Activated naive CD8-positive, alpha-beta T cell treated with anti-CD3 and anti-CD28 coated beads, Interleukin-2, amount 50 U/mL, for 16 hours (primary cell): Measurements from ENCODE around the gene PAX2.

Source experiments
- DNase-seq: peaks from one replicate; pipeline ENCODE4 v3.0.0-alpha.2; 2020; ENCODE audit warnings: low read depth, low spot score

PAX2 gene

GRCh38 chr10:100755821-100756220 is 10.4 kb downstream of the PAX2 start:
- DNase-seq = no peak

GRCh38 chr10:100759331-100759730 is 13.9 kb downstream of the PAX2 start:
- DNase-seq = no peak

GRCh38 chr10:100760726-100761125 is 15.3 kb downstream of the PAX2 start:
- no peak for DNase-seq

GRCh38 chr10:100761191-100761590 is 15.8 kb downstream of the PAX2 start:
- no peak for DNase-seq

- DNase-seq = no peak
Measured at GRCh38 chr10:100763043-100763747, 17.8 kb downstream of the PAX2 start.

GRCh38 chr10:100766693-100767421 is 21.5 kb downstream of the PAX2 start:
- DNase-seq = no peak

- no peak for DNase-seq
Measured at GRCh38 chr10:100767422-100767775, 22.0 kb downstream of the PAX2 start.

- no peak for DNase-seq
Measured at GRCh38 chr10:100769481-100769880, 24.1 kb downstream of the PAX2 start.

- no peak for DNase-seq
Measured at GRCh38 chr10:100773646-100774045, 28.3 kb downstream of the PAX2 start.

GRCh38 chr10:100774223-100774622 is 28.8 kb downstream of the PAX2 start:
- no peak for DNase-seq

GRCh38 chr10:100774876-100775275 is 29.5 kb downstream of the PAX2 start:
- no peak for DNase-seq

GRCh38 chr10:100775386-100775785 is 30.0 kb downstream of the PAX2 start:
- no peak for DNase-seq

- no peak for DNase-seq
Measured at GRCh38 chr10:100775871-100776270, 30.5 kb downstream of the PAX2 start.

GRCh38 chr10:100776671-100777070 is 31.3 kb downstream of the PAX2 start:
- no peak for DNase-seq

GRCh38 chr10:100779329-100779728 is 33.9 kb downstream of the PAX2 start:
- DNase-seq = no peak

GRCh38 chr10:100780324-100780723 is 34.9 kb downstream of the PAX2 start:
- DNase-seq = no peak

- DNase-seq = no peak
Measured at GRCh38 chr10:100781145-100781665, 35.8 kb downstream of the PAX2 start.

- DNase-seq = no peak
Measured at GRCh38 chr10:100782461-100783244, 37.3 kb downstream of the PAX2 start.

GRCh38 chr10:100784126-100784525 is 38.7 kb downstream of the PAX2 start:
- DNase-seq = no peak

- no peak for DNase-seq
Measured at GRCh38 chr10:100786591-100786990, 41.2 kb downstream of the PAX2 start.

GRCh38 chr10:100788002-100788903 is 42.9 kb downstream of the PAX2 start:
- no peak for DNase-seq
